HEK293 (cell line): ENCODE measurements around the gene ASCL4.

Source experiments
- KLF16 ChIP-seq: fragments of 450-650 bp; formaldehyde crosslinking; IDR thresholded peaks from 2 replicates; pipeline ENCODE4 v1.5.1; 2017; ENCODE audit warnings: missing biosample characterization, missing genetic modification characterization
- ZNF223 ChIP-seq: fragments of 450-650 bp; formaldehyde crosslinking; IDR thresholded peaks from 2 replicates; pipeline ENCODE4 v1.5.1; 2016; ENCODE audit warnings: missing biosample characterization, missing genetic modification characterization
- ZNF423 ChIP-seq: fragments of 450-650 bp; formaldehyde crosslinking; IDR thresholded peaks from 2 replicates; pipeline ENCODE4 v1.5.1; 2016; ENCODE audit warnings: missing biosample characterization, missing genetic modification characterization
- TF ChIP-seq, protein P1 (sequence below): fragments of 450-650 bp; formaldehyde crosslinking; IDR thresholded peaks from 2 replicates; pipeline ENCODE4 v1.5.1; 2016; ENCODE audit warnings: missing biosample characterization, missing genetic modification characterization
- TF ChIP-seq, protein P2 (sequence below): fragments of 450-650 bp; formaldehyde crosslinking; IDR thresholded peaks from 2 replicates; pipeline ENCODE4 v1.5.1; 2016; ENCODE audit warnings: missing biosample characterization, missing genetic modification characterization
- TF ChIP-seq, protein P3 (sequence below): fragments of 450-650 bp; formaldehyde crosslinking; IDR thresholded peaks from 2 replicates; pipeline ENCODE4 v1.5.1; 2017; ENCODE audit warnings: missing biosample characterization, mild to moderate bottlenecking, missing genetic modification characterization, moderate library complexity

DNA sequence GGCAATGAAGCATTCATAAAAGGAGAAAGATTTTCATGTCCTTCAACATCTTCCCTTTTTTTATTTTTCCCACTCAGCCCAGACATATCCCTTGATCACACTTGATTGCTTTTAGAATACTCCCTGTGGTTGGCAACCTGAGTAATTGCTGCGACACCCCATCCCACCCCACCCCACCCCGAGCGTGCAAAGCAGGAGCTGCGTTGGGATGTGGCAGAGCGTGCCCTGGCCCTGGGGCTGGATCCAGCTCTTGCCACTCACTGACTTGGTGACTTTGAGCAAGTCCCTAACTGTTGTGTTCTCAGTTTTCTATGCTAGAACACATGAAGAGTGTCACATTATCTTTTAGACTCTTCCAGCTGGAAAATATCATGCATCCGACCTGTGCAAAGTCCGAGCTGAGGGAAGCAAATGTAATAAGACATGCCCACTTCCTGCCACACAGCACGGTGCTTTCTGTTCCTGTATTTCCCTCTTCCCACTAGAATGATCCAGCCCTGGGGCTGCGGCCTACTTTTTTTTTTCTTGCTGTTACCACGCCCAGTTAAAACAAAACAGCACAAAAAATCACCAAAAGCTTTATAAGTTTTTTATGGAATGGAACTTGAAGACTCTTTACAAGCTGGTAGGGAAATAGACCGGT, 4.0 kb downstream of the ASCL4 start:
- TF ChIP-seq, protein P1, sequence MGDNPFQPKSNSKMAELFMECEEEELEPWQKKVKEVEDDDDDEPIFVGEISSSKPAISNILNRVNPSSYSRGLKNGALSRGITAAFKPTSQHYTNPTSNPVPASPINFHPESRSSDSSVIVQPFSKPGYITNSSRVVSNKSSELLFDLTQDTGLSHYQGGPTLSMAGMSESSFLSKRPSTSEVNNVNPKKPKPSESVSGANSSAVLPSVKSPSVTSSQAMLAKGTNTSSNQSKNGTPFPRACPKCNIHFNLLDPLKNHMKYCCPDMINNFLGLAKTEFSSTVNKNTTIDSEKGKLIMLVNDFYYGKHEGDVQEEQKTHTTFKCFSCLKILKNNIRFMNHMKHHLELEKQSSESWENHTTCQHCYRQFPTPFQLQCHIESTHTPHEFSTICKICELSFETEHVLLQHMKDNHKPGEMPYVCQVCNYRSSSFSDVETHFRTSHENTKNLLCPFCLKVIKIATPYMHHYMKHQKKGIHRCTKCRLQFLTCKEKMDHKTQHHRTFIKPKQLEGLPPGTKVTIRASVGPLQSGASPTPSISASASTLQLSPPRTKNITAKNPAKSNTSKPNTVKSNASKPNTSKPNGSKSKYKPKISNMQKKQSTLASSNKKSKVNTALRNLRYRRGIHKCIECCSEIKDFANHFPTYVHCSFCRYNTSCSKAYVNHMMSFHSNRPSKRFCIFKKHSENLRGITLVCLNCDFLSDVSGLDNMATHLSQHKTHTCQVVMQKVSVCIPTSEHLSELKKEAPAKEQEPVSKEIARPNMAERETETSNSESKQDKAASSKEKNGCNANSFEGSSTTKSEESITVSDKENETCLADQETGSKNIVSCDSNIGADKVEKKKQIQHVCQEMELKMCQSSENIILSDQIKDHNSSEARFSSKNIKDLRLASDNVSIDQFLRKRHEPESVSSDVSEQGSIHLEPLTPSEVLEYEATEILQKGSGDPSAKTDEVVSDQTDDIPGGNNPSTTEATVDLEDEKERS (tag by site-specific recombination): no peak
- TF ChIP-seq, protein P2, sequence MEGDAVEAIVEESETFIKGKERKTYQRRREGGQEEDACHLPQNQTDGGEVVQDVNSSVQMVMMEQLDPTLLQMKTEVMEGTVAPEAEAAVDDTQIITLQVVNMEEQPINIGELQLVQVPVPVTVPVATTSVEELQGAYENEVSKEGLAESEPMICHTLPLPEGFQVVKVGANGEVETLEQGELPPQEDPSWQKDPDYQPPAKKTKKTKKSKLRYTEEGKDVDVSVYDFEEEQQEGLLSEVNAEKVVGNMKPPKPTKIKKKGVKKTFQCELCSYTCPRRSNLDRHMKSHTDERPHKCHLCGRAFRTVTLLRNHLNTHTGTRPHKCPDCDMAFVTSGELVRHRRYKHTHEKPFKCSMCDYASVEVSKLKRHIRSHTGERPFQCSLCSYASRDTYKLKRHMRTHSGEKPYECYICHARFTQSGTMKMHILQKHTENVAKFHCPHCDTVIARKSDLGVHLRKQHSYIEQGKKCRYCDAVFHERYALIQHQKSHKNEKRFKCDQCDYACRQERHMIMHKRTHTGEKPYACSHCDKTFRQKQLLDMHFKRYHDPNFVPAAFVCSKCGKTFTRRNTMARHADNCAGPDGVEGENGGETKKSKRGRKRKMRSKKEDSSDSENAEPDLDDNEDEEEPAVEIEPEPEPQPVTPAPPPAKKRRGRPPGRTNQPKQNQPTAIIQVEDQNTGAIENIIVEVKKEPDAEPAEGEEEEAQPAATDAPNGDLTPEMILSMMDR (tag by site-specific recombination): no peak
- TF ChIP-seq, protein P3, sequence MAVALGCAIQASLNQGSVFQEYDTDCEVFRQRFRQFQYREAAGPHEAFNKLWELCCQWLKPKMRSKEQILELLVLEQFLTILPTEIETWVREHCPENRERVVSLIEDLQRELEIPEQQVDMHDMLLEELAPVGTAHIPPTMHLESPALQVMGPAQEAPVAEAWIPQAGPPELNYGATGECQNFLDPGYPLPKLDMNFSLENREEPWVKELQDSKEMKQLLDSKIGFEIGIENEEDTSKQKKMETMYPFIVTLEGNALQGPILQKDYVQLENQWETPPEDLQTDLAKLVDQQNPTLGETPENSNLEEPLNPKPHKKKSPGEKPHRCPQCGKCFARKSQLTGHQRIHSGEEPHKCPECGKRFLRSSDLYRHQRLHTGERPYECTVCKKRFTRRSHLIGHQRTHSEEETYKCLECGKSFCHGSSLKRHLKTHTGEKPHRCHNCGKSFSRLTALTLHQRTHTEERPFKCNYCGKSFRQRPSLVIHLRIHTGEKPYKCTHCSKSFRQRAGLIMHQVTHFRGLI (tag by site-specific recombination): no peak
- TF ChIP-seq ZNF223 (tag by site-specific recombination) (no peak), KLF16 (tag by site-specific recombination) (no peak), ZNF423 (tag by site-specific recombination) (no peak)
